SK-N-SH treated with all-trans-retinoic acid at 6 μM for 48 hours (cell line): ENCODE data around the gene TMEM229A.

ENCODE experiments used
- BACH2 ChIP-seq: fragments of 250-450 bp; sonication (Bioruptor Pico); IDR thresholded peaks from 2 replicates; pipeline ENCODE4 v1.9.0; 2021; ENCODE audit warnings: mild to moderate bottlenecking, borderline replicate concordance
- ESRRG ChIP-seq: fragments of 250-450 bp; sonication (Bioruptor Pico); IDR thresholded peaks from 2 replicates; pipeline ENCODE4 v1.6.1; 2021; ENCODE audit warnings: mild to moderate bottlenecking
- GLIS3 ChIP-seq: fragments of 250-450 bp; sonication (Bioruptor Pico); IDR thresholded peaks from 2 replicates; pipeline ENCODE4 v1.5.0; 2020; ENCODE audit warnings: mild to moderate bottlenecking, moderate library complexity
- ISL1 ChIP-seq: fragments of 250-450 bp; sonication (Bioruptor Pico); IDR thresholded peaks from 2 replicates; pipeline ENCODE4 v2.1.2; 2022; ENCODE audit warnings: mild to moderate bottlenecking, moderate library complexity
- PPARA ChIP-seq: fragments of 250-450 bp; sonication (Bioruptor Pico); IDR thresholded peaks from 2 replicates; pipeline ENCODE4 v1.5.0; 2020; ENCODE audit warnings: mild to moderate bottlenecking, borderline replicate concordance
- RARB ChIP-seq: fragments of 250-450 bp; sonication (Bioruptor Pico); IDR thresholded peaks from 2 replicates; pipeline ENCODE4 v1.8.0; 2021; ENCODE audit warnings: mild to moderate bottlenecking, moderate library complexity
- ZC3H10 ChIP-seq: fragments of 250-450 bp; sonication (Bioruptor Pico); IDR thresholded peaks from 2 replicates; pipeline ENCODE4 v1.5.1; 2021; ENCODE audit warnings: mild to moderate bottlenecking, moderate library complexity
- ZNF8 ChIP-seq: fragments of 450-650 bp; formaldehyde crosslinking; IDR thresholded peaks from 2 replicates; pipeline ENCODE4 v1.5.0; 2020; ENCODE audit warnings: mild to moderate bottlenecking, moderate library complexity
- TF ChIP-seq, protein P1 (sequence below): fragments of 250-450 bp; sonication (Bioruptor Pico); IDR thresholded peaks from 2 replicates; pipeline ENCODE4 v1.5.1; 2020; ENCODE audit warnings: low read depth, mild to moderate bottlenecking, moderate library complexity
- TF ChIP-seq, protein P2 (sequence below): fragments of 250-450 bp; sonication (Bioruptor Pico); IDR thresholded peaks from 2 replicates; pipeline ENCODE4 v1.8.0; 2020; ENCODE audit warnings: mild to moderate bottlenecking, moderate library complexity, borderline replicate concordance
- TF ChIP-seq, protein P3 (sequence below): fragments of 250-450 bp; sonication (Bioruptor Pico); IDR thresholded peaks from 2 replicates; pipeline ENCODE4 v1.5.1; 2021; ENCODE audit warnings: mild to moderate bottlenecking, moderate library complexity

DNA sequence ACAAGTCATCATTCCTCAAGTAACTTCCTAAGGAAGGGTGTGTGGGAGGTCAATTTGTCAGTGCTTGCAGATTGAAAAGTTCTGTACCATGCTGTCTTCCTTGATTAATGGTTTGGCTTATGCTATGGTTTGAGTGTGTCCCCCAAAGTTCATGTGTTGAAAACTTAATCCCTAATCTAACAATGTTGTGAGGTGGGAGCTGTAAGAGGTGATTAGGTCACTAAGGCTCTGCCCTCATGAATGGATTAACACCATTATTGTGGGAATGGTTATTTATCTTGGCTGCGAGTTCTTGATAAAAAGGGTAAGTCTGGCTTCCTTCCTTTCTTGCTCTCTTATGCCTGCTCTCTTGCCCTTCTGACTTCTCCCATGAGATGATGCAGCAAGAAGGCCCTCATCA lies 29.3 kb upstream of the TMEM229A start:
- TF ChIP-seq PPARA (CRISPR knock-in tag) (no peak), ESRRG (no peak), BACH2 (no peak), ISL1 (no peak), ZC3H10 (CRISPR knock-in tag) (no peak), ZNF8 (CRISPR knock-in tag) (no peak), RARB (CRISPR knock-in tag) (no peak), GLIS3 (CRISPR knock-in tag) (no peak)
- TF ChIP-seq, protein P1, sequence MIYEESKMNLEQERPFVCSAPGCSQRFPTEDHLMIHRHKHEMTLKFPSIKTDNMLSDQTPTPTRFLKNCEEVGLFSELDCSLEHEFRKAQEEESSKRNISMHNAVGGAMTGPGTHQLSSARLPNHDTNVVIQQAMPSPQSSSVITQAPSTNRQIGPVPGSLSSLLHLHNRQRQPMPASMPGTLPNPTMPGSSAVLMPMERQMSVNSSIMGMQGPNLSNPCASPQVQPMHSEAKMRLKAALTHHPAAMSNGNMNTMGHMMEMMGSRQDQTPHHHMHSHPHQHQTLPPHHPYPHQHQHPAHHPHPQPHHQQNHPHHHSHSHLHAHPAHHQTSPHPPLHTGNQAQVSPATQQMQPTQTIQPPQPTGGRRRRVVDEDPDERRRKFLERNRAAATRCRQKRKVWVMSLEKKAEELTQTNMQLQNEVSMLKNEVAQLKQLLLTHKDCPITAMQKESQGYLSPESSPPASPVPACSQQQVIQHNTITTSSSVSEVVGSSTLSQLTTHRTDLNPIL (CRISPR knock-in tag): no peak
- TF ChIP-seq, protein P2, sequence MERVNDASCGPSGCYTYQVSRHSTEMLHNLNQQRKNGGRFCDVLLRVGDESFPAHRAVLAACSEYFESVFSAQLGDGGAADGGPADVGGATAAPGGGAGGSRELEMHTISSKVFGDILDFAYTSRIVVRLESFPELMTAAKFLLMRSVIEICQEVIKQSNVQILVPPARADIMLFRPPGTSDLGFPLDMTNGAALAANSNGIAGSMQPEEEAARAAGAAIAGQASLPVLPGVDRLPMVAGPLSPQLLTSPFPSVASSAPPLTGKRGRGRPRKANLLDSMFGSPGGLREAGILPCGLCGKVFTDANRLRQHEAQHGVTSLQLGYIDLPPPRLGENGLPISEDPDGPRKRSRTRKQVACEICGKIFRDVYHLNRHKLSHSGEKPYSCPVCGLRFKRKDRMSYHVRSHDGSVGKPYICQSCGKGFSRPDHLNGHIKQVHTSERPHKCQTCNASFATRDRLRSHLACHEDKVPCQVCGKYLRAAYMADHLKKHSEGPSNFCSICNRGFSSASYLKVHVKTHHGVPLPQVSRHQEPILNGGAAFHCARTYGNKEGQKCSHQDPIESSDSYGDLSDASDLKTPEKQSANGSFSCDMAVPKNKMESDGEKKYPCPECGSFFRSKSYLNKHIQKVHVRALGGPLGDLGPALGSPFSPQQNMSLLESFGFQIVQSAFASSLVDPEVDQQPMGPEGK: no peak
- TF ChIP-seq, protein P3, sequence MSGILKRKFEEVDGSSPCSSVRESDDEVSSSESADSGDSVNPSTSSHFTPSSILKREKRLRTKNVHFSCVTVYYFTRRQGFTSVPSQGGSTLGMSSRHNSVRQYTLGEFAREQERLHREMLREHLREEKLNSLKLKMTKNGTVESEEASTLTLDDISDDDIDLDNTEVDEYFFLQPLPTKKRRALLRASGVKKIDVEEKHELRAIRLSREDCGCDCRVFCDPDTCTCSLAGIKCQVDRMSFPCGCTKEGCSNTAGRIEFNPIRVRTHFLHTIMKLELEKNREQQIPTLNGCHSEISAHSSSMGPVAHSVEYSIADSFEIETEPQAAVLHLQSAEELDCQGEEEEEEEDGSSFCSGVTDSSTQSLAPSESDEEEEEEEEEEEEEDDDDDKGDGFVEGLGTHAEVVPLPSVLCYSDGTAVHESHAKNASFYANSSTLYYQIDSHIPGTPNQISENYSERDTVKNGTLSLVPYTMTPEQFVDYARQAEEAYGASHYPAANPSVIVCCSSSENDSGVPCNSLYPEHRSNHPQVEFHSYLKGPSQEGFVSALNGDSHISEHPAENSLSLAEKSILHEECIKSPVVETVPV (CRISPR knock-in tag): no peak
